ENCODE measurements around the gene SCUBE1. TPM values are rescaled to one million over a fixed set of nuclear protein-coding genes. Genes with fewer than 3 reads are reported as not detected.

Gene SCUBE1
- total RNA-seq, 1 experiment from 2014 or later: 3.9 TPM

DNA sequence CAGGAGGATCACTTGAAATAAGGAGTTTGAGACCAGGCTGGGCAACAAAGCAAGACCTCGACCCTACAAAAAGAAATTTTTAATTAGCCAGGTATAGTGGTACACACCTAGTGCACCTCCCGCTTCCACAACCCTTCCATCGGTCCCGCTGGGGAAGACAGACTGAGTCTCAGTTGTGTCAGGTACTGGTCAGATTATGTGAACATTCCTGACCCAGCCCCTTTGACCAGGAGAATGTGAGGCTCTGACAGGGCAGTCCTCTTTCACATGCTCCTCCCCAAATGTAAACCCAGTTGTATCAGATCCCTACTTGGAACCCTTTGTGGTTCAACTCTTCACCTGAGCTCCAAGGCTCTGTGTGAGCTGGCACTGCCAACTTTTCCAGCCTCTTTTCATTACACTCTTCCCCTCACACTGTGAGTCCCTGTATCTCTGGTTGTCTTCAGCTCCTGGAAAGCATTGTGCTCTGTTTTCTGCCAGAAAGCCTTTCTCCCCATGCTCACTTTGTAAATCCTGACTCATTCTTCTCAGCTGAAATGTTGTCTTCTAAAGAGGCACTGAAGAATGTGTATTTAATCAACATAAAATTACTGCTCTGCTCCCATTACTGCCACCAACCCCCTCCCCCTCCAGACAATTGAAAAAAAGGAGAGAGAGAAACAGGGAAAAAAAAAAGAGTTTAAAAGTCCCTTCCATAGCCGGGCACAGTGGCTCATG is 154.2 kb downstream of the SCUBE1 start:
- ATAC-seq (no peak), DNase-seq (ENCODE audit: low read depth, low spot score) (no peak)
- POLR2A ChIA-PET: no interaction called here

More for the DNA sequence above, 154.2 kb downstream of the SCUBE1 start:
- TF ChIP-seq SP1 (IDR thresholded peaks at IDR 0.05; ENCODE audit: low read depth) (no peak), POLR2A (IDR thresholded peaks at IDR 0.05; ENCODE audit: borderline replicate concordance, extremely low read depth, insufficient read depth, insufficient read length) (no peak), ZNF274 (IDR thresholded peaks at IDR 0.05; ENCODE audit: low read depth, low read length) (no peak), EZH2 (IDR thresholded peaks at IDR 0.05) (no peak), SIN3A (IDR thresholded peaks at IDR 0.05; ENCODE audit: low read depth) (no peak), EZH2phosphoT487 (IDR thresholded peaks at IDR 0.05; ENCODE audit: borderline replicate concordance) (no peak), CTCF (IDR thresholded peaks at IDR 0.05 in 2 of 3, conservative IDR thresholded peaks at IDR 0.05 in 1 of 3; ENCODE audit: borderline replicate concordance in 1 of 3, insufficient read depth in 1 of 3, low read depth in 2 of 3, low read length in 2 of 3) (no peak)
- RAD21 ChIA-PET (ENCODE audit: low non-redundant PET in 1 of 2, low total read pairs in 2 of 2, uncharacterized antibody in 2 of 2, unreplicated experiment in 2 of 2): no interaction called here
- Histone ChIP-seq H3K9me2 (ENCODE audit: insufficient read depth) (no peaks in the 10 kb centered on the region), H3K9ac (ENCODE audit: low read length) (no peak overlapping the region), H4K20me1 (ENCODE audit: insufficient read depth) (no peaks in the 10 kb centered on the region), H3K9me3 (ENCODE audit: control insufficient read depth in 1 of 2, insufficient read depth in 1 of 2, low read depth in 1 of 2, low read length in 2 of 2) (no peaks in the 10 kb centered on the region), H3K27ac (ENCODE audit: low read depth, low read length) (no peak overlapping the region), H3K79me2 (ENCODE audit: insufficient read depth, low read length) (peaks cover 27% of the 10 kb centered on the region), H3K36me3 (ENCODE audit: control insufficient read depth in 1 of 2, insufficient read depth in 2 of 2, low read length in 2 of 2) (no peaks in the 10 kb centered on the region), H3K4me1 (ENCODE audit: control insufficient read depth in 1 of 2, insufficient read depth in 2 of 2, low read length in 2 of 2) (peaks cover 9 to 32% of the 10 kb centered on the region in 2 experiments; a peak in 3 of 4 replicates), H2AFZ (ENCODE audit: low read depth, low read length, poor library complexity, severe bottlenecking) (no peak overlapping the region), H3K4me2 (ENCODE audit: low read length) (peak overlapping the region; percentile 93; the same call in 1 of the 2 replicates), H3K27me3 (ENCODE audit: insufficient read depth, low read length) (no peaks in the 10 kb centered on the region), H3K4me3 (replicated peaks in 1 of 2; ENCODE audit: low read depth in 1 of 2, low read length in 2 of 2) (no peak overlapping the region)
- BruUV-seq (replicated peaks): no TSS peak
- intact Hi-C loops (cut with micrococcal nuclease): no loop called here
- CTCF ChIA-PET: no interaction called here

All from HCT116 (cell line).